Ishikawa (cell line): Measurements from ENCODE around the gene OMA1.

ENCODE experiments used
- CEBPB ChIP-seq: IDR thresholded peaks from 2 replicates; pipeline ENCODE4 v1.6.1; 2012
- CREB1 ChIP-seq: IDR thresholded peaks from 2 replicates; pipeline ENCODE4 v1.6.1; 2012; ENCODE audit warnings: low read depth
- EGR1 ChIP-seq: IDR thresholded peaks from 2 replicates; pipeline ENCODE4 v1.6.1; 2012
- EP300 ChIP-seq: IDR thresholded peaks from 2 replicates; pipeline ENCODE4 v1.6.1; 2012; ENCODE audit warnings: borderline replicate concordance
- FOXM1 ChIP-seq: IDR thresholded peaks from 2 replicates; pipeline ENCODE4 v1.6.1; 2012; ENCODE audit warnings: low read depth, borderline replicate concordance
- NFIC ChIP-seq: IDR thresholded peaks from 2 replicates; pipeline ENCODE4 v1.6.1; 2012
- RAD21 ChIP-seq: IDR thresholded peaks from 2 replicates; pipeline ENCODE4 v1.6.1; 2012; ENCODE audit warnings: low read depth
- TAF1 ChIP-seq: IDR thresholded peaks from 2 replicates; pipeline ENCODE4 v1.6.1; 2012; ENCODE audit warnings: low read depth, mild to moderate bottlenecking
- TCF12 ChIP-seq: IDR thresholded peaks from 2 replicates; pipeline ENCODE4 v1.6.1; 2012; ENCODE audit warnings: low read depth
- TEAD4 ChIP-seq: IDR thresholded peaks from 2 replicates; pipeline ENCODE4 v1.6.1; 2012
- YY1 ChIP-seq: IDR thresholded peaks from 2 replicates; pipeline ENCODE4 v1.6.1; 2012; ENCODE audit warnings: low read depth
- ZBTB7A ChIP-seq: IDR thresholded peaks from 2 replicates; pipeline ENCODE4 v1.6.1; 2012; ENCODE audit warnings: low read depth
- TF ChIP-seq, protein P1 (sequence below): IDR thresholded peaks from 2 replicates; pipeline ENCODE4 v1.6.1; 2012
- TF ChIP-seq, protein P2 (sequence below): IDR thresholded peaks from 2 replicates; pipeline ENCODE4 v1.6.1; 2012; ENCODE audit warnings: low read depth, mild to moderate bottlenecking
- TF ChIP-seq, protein P3 (sequence below): IDR thresholded peaks from 2 replicates; pipeline ENCODE4 v1.6.1; 2012

OMA1 gene

DNA sequence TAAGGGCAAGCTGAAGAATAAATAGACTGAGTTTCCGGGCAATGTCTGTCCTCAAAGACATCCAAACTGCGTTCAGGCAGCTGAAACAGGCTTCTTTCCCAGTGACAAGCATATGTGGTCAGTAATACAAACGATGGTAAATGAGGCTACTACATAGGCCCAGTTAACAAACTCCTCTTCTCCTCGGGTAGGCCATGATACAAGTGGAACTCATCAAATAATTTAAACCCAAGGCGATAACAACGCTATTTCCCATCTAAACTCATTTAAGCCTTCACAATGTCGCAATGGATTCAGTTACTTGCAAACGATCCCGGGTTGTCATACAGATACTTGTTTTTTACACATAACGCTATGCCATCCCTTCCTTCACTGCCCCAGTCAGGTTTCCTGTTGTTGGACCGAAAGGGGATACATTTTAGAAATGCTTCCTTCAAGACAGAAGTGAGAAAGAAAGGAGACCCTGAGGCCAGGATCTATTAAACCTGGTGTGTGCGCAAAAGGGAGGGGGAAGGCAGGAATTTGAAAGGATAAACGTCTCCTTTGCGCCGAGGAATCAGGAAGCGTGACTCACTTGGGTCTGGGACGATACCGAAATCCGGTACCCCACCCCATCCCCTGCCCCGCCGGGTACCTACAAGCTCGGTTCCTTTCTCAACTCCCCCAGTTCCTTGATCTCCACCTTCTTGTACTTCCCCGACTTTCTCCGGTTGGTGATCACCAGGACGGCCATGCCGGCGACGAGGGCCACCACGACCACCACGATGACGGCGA is 29.2 kb upstream of the OMA1 start:
- TF ChIP-seq, protein P1, sequence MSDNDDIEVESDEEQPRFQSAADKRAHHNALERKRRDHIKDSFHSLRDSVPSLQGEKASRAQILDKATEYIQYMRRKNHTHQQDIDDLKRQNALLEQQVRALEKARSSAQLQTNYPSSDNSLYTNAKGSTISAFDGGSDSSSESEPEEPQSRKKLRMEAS, result no peak

DNA sequence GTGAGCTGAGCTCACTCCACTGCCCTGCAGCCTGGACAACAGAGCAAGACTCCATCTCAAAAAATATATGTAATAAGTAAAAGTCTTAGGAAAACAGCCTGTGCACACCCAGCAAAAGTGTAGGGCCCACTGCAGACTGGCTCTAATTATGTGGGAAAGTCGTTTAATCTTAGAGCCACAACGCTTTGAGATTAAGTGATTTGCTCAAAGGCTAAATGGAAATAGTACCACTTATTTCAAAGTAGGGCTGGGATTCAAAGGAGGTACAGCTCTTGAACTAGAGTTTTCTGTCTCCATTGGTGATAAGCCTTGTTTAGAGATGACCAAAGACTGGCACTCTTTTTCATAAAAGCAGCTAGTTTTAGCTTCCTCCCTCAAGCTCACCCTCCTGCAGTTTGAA is 28.3 kb upstream of the OMA1 start:
- TF ChIP-seq CEBPB (no peak), RAD21 (no peak), FOXM1 (no peak), EP300 (no peak), YY1 (no peak), TCF12 (no peak), NFIC (no peak), CREB1 (no peak), ZBTB7A (no peak), TEAD4 (no peak), TAF1 (no peak), EGR1 (no peak)
- TF ChIP-seq, protein P2, sequence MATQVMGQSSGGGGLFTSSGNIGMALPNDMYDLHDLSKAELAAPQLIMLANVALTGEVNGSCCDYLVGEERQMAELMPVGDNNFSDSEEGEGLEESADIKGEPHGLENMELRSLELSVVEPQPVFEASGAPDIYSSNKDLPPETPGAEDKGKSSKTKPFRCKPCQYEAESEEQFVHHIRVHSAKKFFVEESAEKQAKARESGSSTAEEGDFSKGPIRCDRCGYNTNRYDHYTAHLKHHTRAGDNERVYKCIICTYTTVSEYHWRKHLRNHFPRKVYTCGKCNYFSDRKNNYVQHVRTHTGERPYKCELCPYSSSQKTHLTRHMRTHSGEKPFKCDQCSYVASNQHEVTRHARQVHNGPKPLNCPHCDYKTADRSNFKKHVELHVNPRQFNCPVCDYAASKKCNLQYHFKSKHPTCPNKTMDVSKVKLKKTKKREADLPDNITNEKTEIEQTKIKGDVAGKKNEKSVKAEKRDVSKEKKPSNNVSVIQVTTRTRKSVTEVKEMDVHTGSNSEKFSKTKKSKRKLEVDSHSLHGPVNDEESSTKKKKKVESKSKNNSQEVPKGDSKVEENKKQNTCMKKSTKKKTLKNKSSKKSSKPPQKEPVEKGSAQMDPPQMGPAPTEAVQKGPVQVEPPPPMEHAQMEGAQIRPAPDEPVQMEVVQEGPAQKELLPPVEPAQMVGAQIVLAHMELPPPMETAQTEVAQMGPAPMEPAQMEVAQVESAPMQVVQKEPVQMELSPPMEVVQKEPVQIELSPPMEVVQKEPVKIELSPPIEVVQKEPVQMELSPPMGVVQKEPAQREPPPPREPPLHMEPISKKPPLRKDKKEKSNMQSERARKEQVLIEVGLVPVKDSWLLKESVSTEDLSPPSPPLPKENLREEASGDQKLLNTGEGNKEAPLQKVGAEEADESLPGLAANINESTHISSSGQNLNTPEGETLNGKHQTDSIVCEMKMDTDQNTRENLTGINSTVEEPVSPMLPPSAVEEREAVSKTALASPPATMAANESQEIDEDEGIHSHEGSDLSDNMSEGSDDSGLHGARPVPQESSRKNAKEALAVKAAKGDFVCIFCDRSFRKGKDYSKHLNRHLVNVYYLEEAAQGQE, result no peak
- TF ChIP-seq, protein P1, result no peak
- TF ChIP-seq, protein P3, sequence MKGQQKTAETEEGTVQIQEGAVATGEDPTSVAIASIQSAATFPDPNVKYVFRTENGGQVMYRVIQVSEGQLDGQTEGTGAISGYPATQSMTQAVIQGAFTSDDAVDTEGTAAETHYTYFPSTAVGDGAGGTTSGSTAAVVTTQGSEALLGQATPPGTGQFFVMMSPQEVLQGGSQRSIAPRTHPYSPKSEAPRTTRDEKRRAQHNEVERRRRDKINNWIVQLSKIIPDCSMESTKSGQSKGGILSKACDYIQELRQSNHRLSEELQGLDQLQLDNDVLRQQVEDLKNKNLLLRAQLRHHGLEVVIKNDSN, result no peak

DNA sequence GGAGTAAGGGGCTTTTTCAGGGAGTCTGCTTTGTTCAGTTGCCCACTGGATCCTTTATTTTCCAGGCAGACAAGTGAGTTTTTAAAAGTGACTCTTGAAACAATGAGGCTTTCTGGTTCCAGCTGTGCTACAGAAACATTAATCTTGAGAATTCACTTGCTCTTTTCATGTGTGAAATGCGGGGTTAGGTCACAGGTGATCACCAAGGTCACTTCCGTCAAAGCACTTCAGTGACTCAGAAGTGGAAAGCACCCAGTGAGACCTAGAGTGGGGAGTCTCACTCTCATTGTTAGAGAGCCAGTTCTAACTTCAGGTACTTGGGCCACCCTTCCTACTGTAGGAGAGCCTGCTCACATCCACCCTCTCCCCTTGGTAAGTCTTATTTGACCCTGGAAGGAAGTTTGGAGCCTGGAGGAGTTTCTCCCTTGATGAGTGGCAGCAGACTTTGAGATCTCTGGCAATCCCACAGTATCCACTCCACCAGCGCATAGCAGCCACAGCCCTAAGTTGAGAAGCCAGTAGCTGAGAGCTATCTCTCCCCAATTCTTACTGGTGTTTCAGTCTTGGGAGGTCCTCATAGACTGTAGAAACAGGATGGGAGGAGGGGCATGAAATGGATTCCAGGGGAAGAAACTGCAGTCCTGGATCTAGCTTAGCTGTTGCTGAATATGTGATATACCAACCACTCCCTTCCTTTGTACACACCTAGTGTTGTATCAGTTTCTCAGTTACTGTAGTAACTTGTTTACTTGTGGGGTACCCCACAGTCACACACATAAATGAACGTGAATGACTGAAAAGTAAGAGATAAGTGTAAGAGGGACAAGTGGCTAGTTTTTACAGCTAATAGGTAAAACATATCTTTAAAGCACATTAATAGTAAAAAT is 27.4 kb upstream of the OMA1 start:
- TF ChIP-seq CREB1 (0 out of 2 replicates have a peak, but pooled peaks have one; percentile 32), ZBTB7A (peak; percentile 75; the same call in 1 of the 2 replicates), NFIC (peak; percentile 86), TEAD4 (peak; percentile 87), EP300 (peak; percentile 97), EGR1 (peak; percentile 34; the same call in 1 of the 2 replicates), YY1 (no peak), TAF1 (peak; percentile 59; the same call in 1 of the 2 replicates), CEBPB (no peak), FOXM1 (peak; percentile 93), RAD21 (peak; percentile 8; the same call in 1 of the 2 replicates), TCF12 (peak; percentile 97)
- TF ChIP-seq, protein P2, result 0 out of 2 replicates have a peak, but pooled peaks have one; percentile 13
- TF ChIP-seq, protein P1, result peak; percentile 38; the same call in 1 of the 2 replicates
- TF ChIP-seq, protein P3, result peak; percentile 43; the same call in 1 of the 2 replicates

DNA sequence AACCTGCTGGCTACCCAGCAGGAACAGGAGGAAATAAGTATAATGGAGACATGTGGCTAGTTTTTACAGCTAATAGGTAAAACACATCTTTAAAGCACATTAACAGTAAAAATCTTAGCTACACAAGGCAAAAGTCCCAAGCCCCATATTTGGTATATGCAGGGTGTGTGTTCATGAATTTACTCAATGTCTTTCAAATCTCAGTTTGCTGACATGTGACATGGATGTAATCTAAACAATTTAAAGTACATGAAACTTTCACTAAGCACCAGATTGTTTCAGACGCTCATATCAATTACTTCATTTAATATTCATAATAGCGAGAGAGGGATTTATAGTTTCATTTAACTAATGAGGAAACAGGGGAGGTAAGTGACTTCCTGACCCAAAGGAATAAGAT is 26.6 kb upstream of the OMA1 start:
- TF ChIP-seq, protein P1, result no peak
- TF ChIP-seq CEBPB (no peak), EP300 (no peak), TEAD4 (no peak), YY1 (no peak), RAD21 (no peak), NFIC (no peak), FOXM1 (no peak), TCF12 (no peak), ZBTB7A (no peak), TAF1 (no peak), CREB1 (no peak), EGR1 (no peak)
- TF ChIP-seq, protein P2, result no peak
- TF ChIP-seq, protein P3, result no peak
